PC-3 (cell line): ENCODE results near the gene VAV3.

Experiments
- EZH2 ChIP-seq: fragments of 300-600 bp; sonication (generic); IDR thresholded peaks from one replicate; pipeline ENCODE4 v1.6.1; 2017; ENCODE audit warnings: antibody characterized with exemption, mild to moderate bottlenecking, low read length; ENCODE audit not compliant: unreplicated experiment
- EZH2phosphoT487 ChIP-seq: fragments of 300-600 bp; sonication (generic); IDR thresholded peaks from 2 replicates; pipeline ENCODE4 v1.6.1; 2018; ENCODE audit warnings: mild to moderate bottlenecking, antibody characterized with exemption, low read length, borderline replicate concordance
- TF ChIP-seq, protein P1 (sequence below): fragments of 300-600 bp; sonication (generic); conservative IDR thresholded peaks from 2 replicates; pipeline ENCODE4 v1.5.1; 2017; ENCODE audit warnings: antibody characterized with exemption, low read depth, mild to moderate bottlenecking, low read length

GRCh38 chr1:107930292-107930691 is 34.7 kb downstream of the VAV3 start:
- TF ChIP-seq, protein P1, sequence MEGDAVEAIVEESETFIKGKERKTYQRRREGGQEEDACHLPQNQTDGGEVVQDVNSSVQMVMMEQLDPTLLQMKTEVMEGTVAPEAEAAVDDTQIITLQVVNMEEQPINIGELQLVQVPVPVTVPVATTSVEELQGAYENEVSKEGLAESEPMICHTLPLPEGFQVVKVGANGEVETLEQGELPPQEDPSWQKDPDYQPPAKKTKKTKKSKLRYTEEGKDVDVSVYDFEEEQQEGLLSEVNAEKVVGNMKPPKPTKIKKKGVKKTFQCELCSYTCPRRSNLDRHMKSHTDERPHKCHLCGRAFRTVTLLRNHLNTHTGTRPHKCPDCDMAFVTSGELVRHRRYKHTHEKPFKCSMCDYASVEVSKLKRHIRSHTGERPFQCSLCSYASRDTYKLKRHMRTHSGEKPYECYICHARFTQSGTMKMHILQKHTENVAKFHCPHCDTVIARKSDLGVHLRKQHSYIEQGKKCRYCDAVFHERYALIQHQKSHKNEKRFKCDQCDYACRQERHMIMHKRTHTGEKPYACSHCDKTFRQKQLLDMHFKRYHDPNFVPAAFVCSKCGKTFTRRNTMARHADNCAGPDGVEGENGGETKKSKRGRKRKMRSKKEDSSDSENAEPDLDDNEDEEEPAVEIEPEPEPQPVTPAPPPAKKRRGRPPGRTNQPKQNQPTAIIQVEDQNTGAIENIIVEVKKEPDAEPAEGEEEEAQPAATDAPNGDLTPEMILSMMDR: no peak
- TF ChIP-seq EZH2 (no peak), EZH2phosphoT487 (no peak)
